ENCODE data around the gene HSPA12A. TPM values are rescaled to one million over a fixed set of nuclear protein-coding genes. Genes with fewer than 3 reads are reported as not detected.

Gene HSPA12A
- total and polyA plus RNA-seq, 3 experiments from 2014 or later = 0.04 to 0.07 TPM; not detected in 1

DNA sequence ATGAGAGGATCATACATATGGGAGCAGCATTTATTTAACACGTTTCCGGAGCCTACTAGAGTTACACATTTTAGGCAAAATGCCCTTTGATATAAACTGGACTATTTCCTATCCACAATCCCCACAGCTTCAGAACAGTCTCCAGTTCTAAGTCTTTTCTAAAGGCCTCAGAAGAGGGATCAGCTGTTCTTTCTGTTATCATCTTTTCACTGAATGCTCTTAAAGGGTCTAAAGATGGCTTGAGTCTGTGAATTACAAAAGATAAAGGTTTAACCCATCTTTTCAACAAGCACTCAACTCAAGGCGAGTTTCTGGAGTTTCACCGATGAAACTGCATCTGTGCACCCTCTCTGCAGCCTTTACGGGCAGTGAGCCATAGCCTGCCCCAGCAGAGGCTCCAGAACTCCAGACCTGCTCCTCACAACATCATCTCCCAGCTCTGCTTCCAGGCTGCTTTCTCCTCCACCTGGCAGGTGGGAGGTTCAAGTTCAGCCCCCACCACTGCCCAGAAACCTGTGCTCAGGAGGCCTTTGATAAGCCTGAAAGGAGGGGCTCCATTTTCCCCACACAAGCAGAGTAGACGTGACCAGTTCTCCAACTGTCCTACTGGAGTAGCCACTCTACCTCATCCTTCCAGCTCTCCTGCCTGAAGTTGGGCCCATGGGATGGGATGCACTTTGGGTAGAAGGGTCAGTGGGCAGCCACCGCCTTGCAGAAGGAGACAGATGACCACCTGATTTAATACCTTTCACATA is 53.4 kb downstream of the HSPA12A start:
- no peaks in the 10 kb centered on the region for H3K9me3 ChIP-seq (ENCODE audit: low read length)
- H3K27me3 ChIP-seq (ENCODE audit: insufficient read depth, low read length, poor library complexity, severe bottlenecking) = no peaks in the 10 kb centered on the region
- H3K4me3 ChIP-seq (ENCODE audit: low read length) = no peak overlapping the region
- ChIA-PET CTCF (no interaction called here), POLR2A (no interaction called here)
- H3K4me1 Mint-ChIP-seq = peaks cover 0 to 3% (median 0%) of the 10 kb centered on the region in 3 donors
- no peak overlapping the region for H3K27ac Mint-ChIP-seq
- H3K4me3 Mint-ChIP-seq = no peak overlapping the region
- H3K9me3 Mint-ChIP-seq = no peaks in the 10 kb centered on the region
- H3K36me3 ChIP-seq (ENCODE audit: insufficient read depth, low read length) = no peaks in the 10 kb centered on the region
- H3K36me3 Mint-ChIP-seq = no peaks in the 10 kb centered on the region
- no peaks in the 10 kb centered on the region for H3K4me1 ChIP-seq (ENCODE audit: insufficient read depth, low read length)
- no peak for DNase-seq
- no peak overlapping the region for H3K27ac ChIP-seq (ENCODE audit: low read depth, low read length)
- peaks cover 7 to 8% of the 10 kb centered on the region in 2 donors for H3K27me3 Mint-ChIP-seq

DNA sequence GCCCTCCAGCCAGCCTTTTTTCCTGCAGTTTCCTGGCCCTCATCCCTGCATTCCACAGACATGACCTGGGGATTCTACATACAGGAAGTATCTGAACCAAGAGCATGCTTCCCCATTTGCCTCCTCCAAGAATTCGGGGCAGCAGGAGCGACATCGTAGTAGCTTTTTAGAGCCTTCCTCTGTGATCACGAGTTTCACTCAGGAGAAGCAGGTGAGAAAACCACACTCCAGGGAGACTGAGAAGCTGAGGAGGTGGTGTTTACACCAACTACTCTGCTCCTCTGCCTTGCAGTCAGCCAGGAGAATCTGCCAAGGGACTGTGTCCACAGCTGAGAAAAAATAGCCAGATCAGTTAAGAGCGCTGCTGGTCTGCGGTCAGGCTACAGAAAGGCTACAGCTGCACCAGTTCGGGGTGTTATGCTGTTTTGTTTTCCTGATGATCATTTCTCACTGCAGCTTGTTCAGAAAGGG is 54.1 kb downstream of the HSPA12A start:
- H3K9me3 ChIP-seq (ENCODE audit: low read length) = no peaks in the 10 kb centered on the region

GRCh38 chr10:116687633-116688032 is 54.7 kb downstream of the HSPA12A start:
- CTCF ChIA-PET = no interaction called here
- H3K27ac Mint-ChIP-seq = no peak overlapping the region
- peaks cover 0 to 3% (median 0%) of the 10 kb centered on the region in 3 donors for H3K4me1 Mint-ChIP-seq
- no peaks in the 10 kb centered on the region for H3K27me3 ChIP-seq (ENCODE audit: insufficient read depth, low read length, poor library complexity, severe bottlenecking)
- H3K27ac ChIP-seq (ENCODE audit: low read depth, low read length) = no peak overlapping the region
- H3K9me3 ChIP-seq (ENCODE audit: low read length) = no peaks in the 10 kb centered on the region
- no peaks in the 10 kb centered on the region for H3K36me3 Mint-ChIP-seq
- POLR2A ChIA-PET = no interaction called here
- no peaks in the 10 kb centered on the region for H3K9me3 Mint-ChIP-seq
- H3K4me1 ChIP-seq (ENCODE audit: insufficient read depth, low read length) = no peaks in the 10 kb centered on the region
- H3K4me3 ChIP-seq (ENCODE audit: low read length) = no peak overlapping the region
- no peak for DNase-seq
- H3K4me3 Mint-ChIP-seq = no peak overlapping the region
- no peaks in the 10 kb centered on the region for H3K36me3 ChIP-seq (ENCODE audit: insufficient read depth, low read length)
- peaks cover 7 to 8% of the 10 kb centered on the region in 2 donors for H3K27me3 Mint-ChIP-seq

More for the DNA sequence above, 54.1 kb downstream of the HSPA12A start:
- H3K36me3 ChIP-seq (ENCODE audit: insufficient read depth, low read length) = no peaks in the 10 kb centered on the region
- DNase-seq = no peak
- ChIA-PET CTCF (no interaction called here), POLR2A (no interaction called here)
- Mint-ChIP-seq H3K27ac (peak overlapping the region in 1 of 8 donors; percentile 67), H3K36me3 (no peaks in the 10 kb centered on the region), H3K27me3 (peaks cover 7 to 8% of the 10 kb centered on the region in 2 donors), H3K9me3 (no peaks in the 10 kb centered on the region), H3K4me3 (no peak overlapping the region), H3K4me1 (peaks cover 0 to 3% (median 0%) of the 10 kb centered on the region in 3 donors)
- no peak overlapping the region for H3K4me3 ChIP-seq (ENCODE audit: low read length)
- no peaks in the 10 kb centered on the region for H3K27me3 ChIP-seq (ENCODE audit: insufficient read depth, low read length, poor library complexity, severe bottlenecking)
- H3K27ac ChIP-seq (ENCODE audit: low read depth, low read length) = no peak overlapping the region
- H3K4me1 ChIP-seq (ENCODE audit: insufficient read depth, low read length) = no peaks in the 10 kb centered on the region

DNA sequence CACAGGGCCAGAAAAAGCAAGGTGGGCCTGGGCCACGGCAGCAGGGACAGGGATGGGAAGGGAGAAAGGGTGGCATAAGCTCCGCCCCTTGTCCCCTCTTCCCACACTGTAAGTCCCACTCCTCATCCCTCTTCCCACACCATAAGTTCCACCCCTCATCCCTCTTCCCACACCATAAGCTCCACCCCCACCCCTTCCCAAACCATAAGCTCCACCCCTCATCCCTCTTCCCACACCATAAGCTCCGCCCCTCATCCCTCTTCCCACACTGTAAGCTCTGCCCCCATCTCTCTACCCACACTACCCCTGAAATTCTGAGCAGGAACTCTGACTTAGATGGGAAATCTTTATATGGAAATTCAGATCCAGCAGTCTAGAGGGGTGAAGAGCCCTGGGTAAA is 55.7 kb downstream of the HSPA12A start:
- Histone ChIP-seq H3K4me1 (ENCODE audit: insufficient read depth, low read length) (no peaks in the 10 kb centered on the region), H3K4me3 (ENCODE audit: low read length) (no peak overlapping the region), H3K36me3 (ENCODE audit: insufficient read depth, low read length) (no peaks in the 10 kb centered on the region), H3K27me3 (ENCODE audit: insufficient read depth, low read length, poor library complexity, severe bottlenecking) (no peaks in the 10 kb centered on the region), H3K27ac (ENCODE audit: low read depth, low read length) (no peak overlapping the region), H3K9me3 (ENCODE audit: low read length) (no peaks in the 10 kb centered on the region)
- Mint-ChIP-seq H3K4me1 (peaks cover 0 to 3% (median 0%) of the 10 kb centered on the region in 3 donors), H3K9me3 (no peaks in the 10 kb centered on the region), H3K36me3 (no peaks in the 10 kb centered on the region), H3K4me3 (no peak overlapping the region), H3K27me3 (peaks cover 7 to 8% of the 10 kb centered on the region in 2 donors), H3K27ac (no peak overlapping the region)
- CTCF ChIA-PET = no interaction called here
- POLR2A ChIA-PET = no interaction called here
- DNase-seq = no peak

- H3K4me1 Mint-ChIP-seq = peaks cover 0 to 3% (median 0%) of the 10 kb centered on the region in 3 donors
- POLR2A ChIA-PET = no interaction called here
- Histone ChIP-seq H3K27ac (ENCODE audit: low read depth, low read length) (no peak overlapping the region), H3K4me3 (ENCODE audit: low read length) (no peak overlapping the region), H3K36me3 (ENCODE audit: insufficient read depth, low read length) (no peaks in the 10 kb centered on the region), H3K4me1 (ENCODE audit: insufficient read depth, low read length) (no peaks in the 10 kb centered on the region), H3K9me3 (ENCODE audit: low read length) (no peaks in the 10 kb centered on the region), H3K27me3 (ENCODE audit: insufficient read depth, low read length, poor library complexity, severe bottlenecking) (no peaks in the 10 kb centered on the region)
- CTCF ChIA-PET = no interaction called here
- H3K9me3 Mint-ChIP-seq = no peaks in the 10 kb centered on the region
- peaks cover 7 to 8% of the 10 kb centered on the region in 2 donors for H3K27me3 Mint-ChIP-seq
- DNase-seq = no peak
- peak overlapping the region in 1 of 8 donors; percentile 50 for H3K27ac Mint-ChIP-seq
- H3K36me3 Mint-ChIP-seq = no peaks in the 10 kb centered on the region
- no peak overlapping the region for H3K4me3 Mint-ChIP-seq
Measured at GRCh38 chr10:116685807-116686206, 56.6 kb downstream of the HSPA12A start.

DNA sequence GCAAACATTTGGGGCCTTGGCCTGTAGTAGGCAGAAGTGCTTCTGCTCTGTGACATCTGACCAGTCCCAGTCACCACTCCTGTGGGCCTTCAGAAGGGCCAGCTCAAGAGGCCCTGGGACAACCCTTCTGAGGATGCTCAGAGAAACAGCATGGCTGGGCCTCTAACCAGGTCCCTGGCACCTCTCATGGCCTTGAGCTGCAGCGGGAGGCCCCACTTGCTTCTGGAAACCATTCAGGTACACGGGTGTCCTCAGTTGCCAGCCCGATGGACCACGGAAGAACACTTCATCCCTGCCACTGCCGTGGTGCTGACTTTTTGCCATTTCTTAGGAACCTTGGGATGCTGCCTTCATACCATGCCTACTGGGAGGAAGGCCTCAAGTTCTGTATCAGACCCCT is 57.6 kb downstream of the HSPA12A start:
- Histone ChIP-seq H3K9me3 (ENCODE audit: low read length) (no peaks in the 10 kb centered on the region), H3K36me3 (ENCODE audit: insufficient read depth, low read length) (no peaks in the 10 kb centered on the region), H3K27me3 (ENCODE audit: insufficient read depth, low read length, poor library complexity, severe bottlenecking) (no peaks in the 10 kb centered on the region), H3K4me3 (ENCODE audit: low read length) (no peak overlapping the region), H3K27ac (ENCODE audit: low read depth, low read length) (no peak overlapping the region), H3K4me1 (ENCODE audit: insufficient read depth, low read length) (no peaks in the 10 kb centered on the region)
- DNase-seq = no peak
- POLR2A ChIA-PET = no interaction called here
- peaks cover 5 to 7% of the 10 kb centered on the region in 2 donors for H3K27me3 Mint-ChIP-seq
- H3K4me3 Mint-ChIP-seq = no peak overlapping the region
- H3K27ac Mint-ChIP-seq = no peak overlapping the region
- CTCF ChIA-PET = no interaction called here
- H3K4me1 Mint-ChIP-seq = peaks cover 0 to 3% (median 0%) of the 10 kb centered on the region in 3 donors
- H3K9me3 Mint-ChIP-seq = no peaks in the 10 kb centered on the region
- H3K36me3 Mint-ChIP-seq = no peaks in the 10 kb centered on the region

DNA sequence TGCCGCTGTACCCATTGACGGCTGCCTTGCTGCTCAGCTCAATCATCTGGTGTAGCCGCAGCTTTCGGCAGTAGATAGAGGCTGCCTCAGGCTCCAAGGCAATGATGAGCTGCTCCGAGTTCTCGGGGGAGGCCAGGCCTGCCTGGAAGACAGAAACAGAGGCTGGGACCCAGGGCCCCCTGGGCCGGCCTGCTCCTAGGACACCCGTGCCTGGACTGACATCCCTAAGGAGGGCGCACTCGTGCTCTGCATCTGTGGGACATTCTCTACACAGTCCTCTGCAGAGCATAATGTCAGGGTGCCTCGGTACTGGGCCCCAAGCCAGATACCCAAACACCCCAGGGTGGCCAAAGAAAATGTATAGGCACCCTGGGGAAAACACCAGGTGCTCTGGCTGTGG is 58.5 kb downstream of the HSPA12A start:
- no peaks in the 10 kb centered on the region for H3K4me1 ChIP-seq (ENCODE audit: insufficient read depth, low read length)
- no peaks in the 10 kb centered on the region for H3K27me3 ChIP-seq (ENCODE audit: insufficient read depth, low read length, poor library complexity, severe bottlenecking)
- H3K36me3 Mint-ChIP-seq = no peaks in the 10 kb centered on the region
- no peak for DNase-seq
- ChIA-PET CTCF (no interaction called here), POLR2A (no interaction called here)
- no peaks in the 10 kb centered on the region for H3K9me3 ChIP-seq (ENCODE audit: low read length)
- H3K36me3 ChIP-seq (ENCODE audit: insufficient read depth, low read length) = no peaks in the 10 kb centered on the region
- no peak overlapping the region for H3K27ac ChIP-seq (ENCODE audit: low read depth, low read length)
- no peak overlapping the region for H3K27ac Mint-ChIP-seq
- H3K4me1 Mint-ChIP-seq = peaks cover 0 to 3% (median 0%) of the 10 kb centered on the region in 3 donors
- no peaks in the 10 kb centered on the region for H3K9me3 Mint-ChIP-seq
- H3K4me3 Mint-ChIP-seq = no peak overlapping the region
- peaks cover 3 to 5% of the 10 kb centered on the region in 2 donors for H3K27me3 Mint-ChIP-seq
- no peak overlapping the region for H3K4me3 ChIP-seq (ENCODE audit: low read length)

- no peaks in the 10 kb centered on the region for H3K9me3 ChIP-seq (ENCODE audit: low read length)
- H3K4me1 ChIP-seq (ENCODE audit: insufficient read depth, low read length) = no peaks in the 10 kb centered on the region
- H3K27me3 ChIP-seq (ENCODE audit: insufficient read depth, low read length, poor library complexity, severe bottlenecking) = no peaks in the 10 kb centered on the region
- Mint-ChIP-seq H3K9me3 (no peaks in the 10 kb centered on the region), H3K4me1 (peaks cover 0 to 3% (median 0%) of the 10 kb centered on the region in 3 donors), H3K4me3 (no peak overlapping the region), H3K27ac (no peak overlapping the region), H3K36me3 (no peaks in the 10 kb centered on the region), H3K27me3 (peaks cover 3 to 4% of the 10 kb centered on the region in 2 donors)
- no peak for DNase-seq
- no peak overlapping the region for H3K27ac ChIP-seq (ENCODE audit: low read depth, low read length)
- no peak overlapping the region for H3K4me3 ChIP-seq (ENCODE audit: low read length)
- H3K36me3 ChIP-seq (ENCODE audit: insufficient read depth, low read length) = no peaks in the 10 kb centered on the region
- POLR2A ChIA-PET = no interaction called here
- CTCF ChIA-PET = interaction anchor here (2.1 kb wide), 1 partner anchor 106 kb away, joined by 9 read pairs; no protein-coding TSS in a partner anchor
Measured at GRCh38 chr10:116683166-116683565, 59.2 kb downstream of the HSPA12A start.

Data from CD8-positive, alpha-beta memory T cell (primary cell).